ENCODE results near the gene PTAFR.

Gene PTAFR

DNA sequence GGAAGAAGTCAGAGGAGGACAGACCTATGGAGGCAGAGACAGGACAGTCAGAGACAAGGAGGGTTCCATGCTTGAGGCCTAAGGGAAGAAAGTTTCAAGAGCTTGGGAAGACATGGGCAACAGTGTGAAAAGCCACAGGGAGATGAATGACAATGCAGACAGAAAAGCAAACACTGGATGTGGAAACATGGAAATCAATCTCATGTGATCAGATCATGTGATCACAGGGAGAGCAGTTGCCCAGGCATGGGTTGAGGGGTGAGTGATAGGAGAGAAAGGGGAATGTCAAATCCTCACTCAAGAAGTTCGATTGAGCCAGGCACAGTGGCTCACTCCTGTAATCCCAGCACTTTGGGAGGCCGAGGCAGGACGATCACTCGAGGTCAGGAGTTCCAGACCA is 17.2 kb downstream of the PTAFR start:
- WGBS, 2 experiments (ENCODE audit: insufficient coverage in 2 of 2): 88 to 100% methylated on average over 3 to 4 of the region's 4 CpGs
- no peak overlapping the region for H3K4me3 ChIP-seq (ENCODE audit: extremely low read depth, insufficient read depth, low read length, poor library complexity, severe bottlenecking)
- H3K9me3 ChIP-seq (ENCODE audit: control insufficient read depth, low read length): no peaks in the 10 kb centered on the region
- no peaks in the 10 kb centered on the region for H3K36me3 ChIP-seq (ENCODE audit: control insufficient read depth, insufficient read depth, low read length)
- H3K4me1 ChIP-seq (ENCODE audit: control insufficient read depth, insufficient read depth, low read length, poor library complexity, severe bottlenecking): no peaks in the 10 kb centered on the region
- no peak overlapping the region for H3K27ac ChIP-seq (ENCODE audit: low read depth, low read length, severe bottlenecking)

DNA sequence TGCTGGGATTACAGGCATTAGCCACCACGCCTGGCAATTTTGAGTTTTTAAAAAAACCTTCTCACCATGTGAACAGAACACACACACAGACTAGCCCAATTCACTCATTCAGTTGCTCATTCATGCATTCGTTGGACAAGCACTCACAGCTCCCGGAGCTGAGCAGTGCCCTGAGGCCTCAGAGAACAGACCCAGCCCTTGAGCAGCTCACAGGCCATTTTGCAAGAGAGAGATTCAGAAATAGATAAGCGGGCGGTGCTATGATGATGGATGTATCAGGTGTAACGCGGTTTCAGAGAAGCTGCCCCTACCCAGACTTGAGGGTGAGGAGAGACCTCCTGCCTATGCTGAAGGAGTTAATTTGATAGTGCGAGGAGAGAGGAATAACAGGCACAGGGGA is 18.6 kb downstream of the PTAFR start:
- no peak overlapping the region for H3K4me3 ChIP-seq (ENCODE audit: extremely low read depth, insufficient read depth, low read length, poor library complexity, severe bottlenecking)
- H3K36me3 ChIP-seq (ENCODE audit: control insufficient read depth, insufficient read depth, low read length): no peaks in the 10 kb centered on the region
- no peaks in the 10 kb centered on the region for H3K9me3 ChIP-seq (ENCODE audit: control insufficient read depth, low read length)
- 88 to 98% methylated on average over 4 to 8 of the region's 8 CpGs for WGBS, 2 experiments (ENCODE audit: insufficient coverage in 2 of 2)
- no peak overlapping the region for H3K27ac ChIP-seq (ENCODE audit: low read depth, low read length, severe bottlenecking)
- H3K4me1 ChIP-seq (ENCODE audit: control insufficient read depth, insufficient read depth, low read length, poor library complexity, severe bottlenecking): no peaks in the 10 kb centered on the region

DNA sequence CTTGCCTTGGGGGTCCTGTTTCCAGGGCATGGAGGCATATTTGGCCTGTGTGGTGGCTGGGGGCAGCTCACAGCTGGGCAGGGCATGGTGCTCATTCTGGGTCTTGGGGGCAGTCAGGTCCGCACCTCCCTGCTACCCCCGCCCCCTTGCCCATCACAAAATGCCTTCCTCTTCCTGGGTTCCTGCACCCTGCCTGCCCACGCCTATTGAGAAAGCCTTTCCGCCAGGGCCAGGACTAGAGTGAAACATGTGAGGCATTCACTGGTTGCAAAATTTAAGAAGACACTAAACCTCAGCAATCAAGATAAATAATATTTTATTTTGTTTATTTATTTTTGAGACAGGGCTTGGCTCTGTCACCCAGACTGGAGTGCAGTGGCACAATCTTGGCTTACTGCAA is 19.7 kb downstream of the PTAFR start:
- Histone ChIP-seq H3K4me3 (ENCODE audit: extremely low read depth, insufficient read depth, low read length, poor library complexity, severe bottlenecking) (no peak overlapping the region), H3K9me3 (ENCODE audit: control insufficient read depth, low read length) (no peaks in the 10 kb centered on the region), H3K4me1 (ENCODE audit: control insufficient read depth, insufficient read depth, low read length, poor library complexity, severe bottlenecking) (no peaks in the 10 kb centered on the region), H3K36me3 (ENCODE audit: control insufficient read depth, insufficient read depth, low read length) (no peaks in the 10 kb centered on the region), H3K27ac (ENCODE audit: low read depth, low read length, severe bottlenecking) (no peak overlapping the region)
- 92% methylated on average over 2 to 3 of the region's 4 CpGs for WGBS, 2 experiments (ENCODE audit: insufficient coverage in 2 of 2)

DNA sequence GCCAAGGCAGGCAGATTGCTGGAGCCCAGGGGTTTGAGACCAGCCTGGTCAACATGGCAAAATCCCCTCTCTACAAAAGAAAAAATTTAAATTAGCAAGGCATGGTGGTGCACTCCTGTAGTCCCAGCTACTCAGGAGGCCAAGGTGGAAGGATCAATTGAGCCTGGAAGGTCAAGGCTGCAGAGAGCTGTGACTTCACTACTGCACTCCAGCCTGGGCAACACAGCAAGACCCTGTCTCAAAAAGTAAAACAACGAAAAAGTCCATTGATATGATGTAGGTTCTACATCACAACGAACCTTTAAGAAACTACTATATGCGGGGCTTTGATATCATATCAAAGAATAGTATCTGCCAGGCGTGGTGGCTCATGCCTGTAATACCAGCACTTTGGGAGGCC is 20.9 kb downstream of the PTAFR start:
- WGBS, 2 experiments (ENCODE audit: insufficient coverage in 2 of 2): 95 to 100% methylated on average over 2 to 3 of the region's 4 CpGs
- Histone ChIP-seq H3K27ac (ENCODE audit: low read depth, low read length, severe bottlenecking) (no peak overlapping the region), H3K4me3 (ENCODE audit: extremely low read depth, insufficient read depth, low read length, poor library complexity, severe bottlenecking) (no peak overlapping the region), H3K36me3 (ENCODE audit: control insufficient read depth, insufficient read depth, low read length) (no peaks in the 10 kb centered on the region), H3K4me1 (ENCODE audit: control insufficient read depth, insufficient read depth, low read length, poor library complexity, severe bottlenecking) (no peaks in the 10 kb centered on the region), H3K9me3 (ENCODE audit: control insufficient read depth, low read length) (no peaks in the 10 kb centered on the region)

DNA sequence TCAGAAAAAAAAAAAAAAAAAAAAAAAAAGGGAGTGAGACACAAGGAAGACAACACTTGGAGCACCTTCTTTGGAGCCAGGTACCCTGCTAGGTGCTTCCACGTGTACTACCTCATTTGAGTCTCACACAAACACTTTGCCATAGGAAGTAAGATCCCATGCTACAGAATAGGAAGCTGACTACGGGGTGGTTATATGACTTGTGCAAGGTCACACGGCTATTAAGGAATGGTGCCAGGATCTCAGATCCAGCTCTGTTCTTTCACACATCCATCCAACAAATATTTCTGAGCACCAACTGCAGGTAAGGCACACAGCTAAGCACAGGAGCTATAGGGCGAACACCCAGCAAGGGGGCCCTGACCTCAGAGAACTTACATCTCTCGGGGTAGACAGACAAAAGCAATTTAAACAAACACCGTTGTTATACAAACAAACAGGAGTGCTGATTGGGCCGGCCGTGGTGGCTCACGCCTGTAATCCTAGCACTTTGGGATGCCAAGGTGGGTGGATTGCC is 22.4 kb downstream of the PTAFR start:
- no peaks in the 10 kb centered on the region for H3K9me3 ChIP-seq (ENCODE audit: control insufficient read depth, low read length)
- H3K36me3 ChIP-seq (ENCODE audit: control insufficient read depth, insufficient read depth, low read length): no peaks in the 10 kb centered on the region
- no peak overlapping the region for H3K27ac ChIP-seq (ENCODE audit: low read depth, low read length, severe bottlenecking)
- H3K4me3 ChIP-seq (ENCODE audit: extremely low read depth, insufficient read depth, low read length, poor library complexity, severe bottlenecking): no peak overlapping the region
- no peaks in the 10 kb centered on the region for H3K4me1 ChIP-seq (ENCODE audit: control insufficient read depth, insufficient read depth, low read length, poor library complexity, severe bottlenecking)
- WGBS, 2 experiments (ENCODE audit: insufficient coverage in 2 of 2): 85 to 96% methylated on average over 7 of the region's 9 CpGs

DNA sequence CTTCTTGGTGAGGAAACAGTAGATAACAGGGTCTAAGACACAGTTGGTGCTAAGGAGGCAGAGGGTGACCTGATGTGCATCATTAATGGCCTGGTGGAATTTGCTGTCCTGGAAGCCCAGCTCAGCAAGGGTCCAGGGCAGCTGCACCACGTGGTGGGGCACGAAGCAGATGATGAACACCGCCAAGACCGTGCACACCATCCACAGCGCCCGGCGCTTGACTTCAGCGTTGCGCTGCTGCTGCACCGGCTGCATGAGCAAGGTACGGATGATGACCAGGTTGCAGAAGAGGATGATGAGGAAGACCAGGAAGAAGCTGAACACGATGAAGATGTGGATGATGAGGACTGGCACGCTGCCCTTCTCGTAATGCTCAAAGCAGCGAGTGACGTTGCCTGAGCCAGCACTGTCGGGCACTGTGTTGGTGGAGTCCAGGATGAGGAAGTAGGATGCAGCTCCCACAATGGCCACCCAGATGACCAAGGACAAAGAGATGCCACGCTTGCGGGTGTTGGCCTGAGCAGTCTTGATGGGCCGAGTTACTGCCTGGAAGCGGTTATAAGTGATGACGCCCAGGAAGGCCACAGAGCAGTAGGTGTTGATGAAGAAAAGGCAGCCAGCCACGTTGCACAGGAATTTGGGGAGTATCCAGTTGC is 26.2 kb downstream of the PTAFR start:
- 94 to 97% methylated on average over 21 to 23 of the region's 23 CpGs for WGBS, 2 experiments (ENCODE audit: insufficient coverage in 2 of 2)
- Histone ChIP-seq H3K27ac (ENCODE audit: low read depth, low read length, severe bottlenecking) (no peak overlapping the region), H3K4me3 (ENCODE audit: extremely low read depth, insufficient read depth, low read length, poor library complexity, severe bottlenecking) (no peak overlapping the region), H3K9me3 (ENCODE audit: control insufficient read depth, low read length) (no peaks in the 10 kb centered on the region), H3K4me1 (ENCODE audit: control insufficient read depth, insufficient read depth, low read length, poor library complexity, severe bottlenecking) (peaks cover 5% of the 10 kb centered on the region), H3K36me3 (ENCODE audit: control insufficient read depth, insufficient read depth, low read length) (no peaks in the 10 kb centered on the region)

DNA sequence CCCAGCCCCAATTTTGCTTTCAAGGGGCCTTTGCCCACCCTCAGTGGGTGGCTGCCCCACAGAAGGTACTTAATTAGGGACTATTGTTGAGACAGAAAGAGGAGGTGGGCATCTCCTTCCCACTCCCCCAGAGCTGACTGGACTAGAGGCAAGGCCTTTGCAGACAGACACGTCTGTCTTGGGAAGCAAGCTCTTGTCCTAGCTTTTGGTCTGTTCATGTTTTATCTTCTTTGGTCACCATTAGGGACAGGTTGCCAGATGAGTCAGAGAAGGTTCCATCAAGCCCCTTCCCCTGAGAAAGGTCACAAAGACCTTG is 27.7 kb downstream of the PTAFR start:
- 100% methylated on average over 1 of the region's 1 CpG; no CpG with 5 or more reads in 1 of the 2 experiments for WGBS, 2 experiments (ENCODE audit: insufficient coverage in 2 of 2)
- Histone ChIP-seq H3K27ac (ENCODE audit: low read depth, low read length, severe bottlenecking) (no peak overlapping the region), H3K36me3 (ENCODE audit: control insufficient read depth, insufficient read depth, low read length) (no peaks in the 10 kb centered on the region)

DNA sequence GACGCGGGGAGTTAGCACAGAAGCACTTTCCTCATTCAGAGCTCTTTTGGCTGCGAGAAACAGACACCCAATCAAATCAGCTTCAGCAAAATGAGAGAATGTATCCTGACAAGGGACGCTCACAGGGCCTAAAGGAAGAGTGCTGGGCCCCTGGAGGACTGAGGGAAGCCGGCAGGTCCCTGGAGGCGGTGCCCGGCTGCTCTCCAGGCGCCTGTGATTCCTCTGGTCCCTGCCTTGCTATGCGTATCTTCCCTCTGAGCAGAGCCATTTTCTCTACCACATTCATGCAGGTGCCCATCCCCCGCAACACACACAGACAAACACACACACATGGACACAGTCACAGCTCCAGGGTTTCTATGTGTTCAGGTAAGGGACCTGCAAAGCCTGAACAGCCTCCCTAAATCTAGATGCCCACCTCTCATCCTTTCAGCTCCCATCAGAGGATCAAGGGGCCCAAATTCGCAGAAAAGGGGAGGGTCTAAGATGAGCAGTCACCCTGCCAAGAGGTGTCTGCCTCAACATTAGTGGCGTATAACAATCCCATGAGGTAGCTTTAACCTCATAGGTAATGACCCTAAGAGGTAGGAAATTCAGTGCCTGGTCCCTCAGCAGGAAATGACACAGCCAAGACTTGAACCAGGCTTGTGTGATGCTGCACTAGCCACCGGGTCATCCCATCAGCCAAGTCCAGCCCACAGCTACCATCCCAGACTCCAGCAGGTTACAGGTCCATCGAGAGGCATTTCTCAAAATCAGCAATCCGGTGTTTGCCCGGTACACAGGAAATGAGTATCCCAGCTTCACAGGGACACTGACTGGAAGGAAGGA is 29.0 kb downstream of the PTAFR start:
- Histone ChIP-seq H3K9me3 (ENCODE audit: control insufficient read depth, low read length) (no peaks in the 10 kb centered on the region), H3K4me1 (ENCODE audit: control insufficient read depth, insufficient read depth, low read length, poor library complexity, severe bottlenecking) (peaks cover 5% of the 10 kb centered on the region), H3K27ac (ENCODE audit: low read depth, low read length, severe bottlenecking) (no peak overlapping the region), H3K4me3 (ENCODE audit: extremely low read depth, insufficient read depth, low read length, poor library complexity, severe bottlenecking) (no peak overlapping the region), H3K36me3 (ENCODE audit: control insufficient read depth, insufficient read depth, low read length) (no peaks in the 10 kb centered on the region)
- 70 to 72% methylated on average over 12 to 14 of the region's 16 CpGs for WGBS, 2 experiments (ENCODE audit: insufficient coverage in 2 of 2)

More for the DNA sequence above, 27.7 kb downstream of the PTAFR start:
- Histone ChIP-seq H3K4me1 (ENCODE audit: control insufficient read depth, insufficient read depth, low read length, poor library complexity, severe bottlenecking) (peaks cover 5% of the 10 kb centered on the region), H3K9me3 (ENCODE audit: control insufficient read depth, low read length) (no peaks in the 10 kb centered on the region), H3K4me3 (ENCODE audit: extremely low read depth, insufficient read depth, low read length, poor library complexity, severe bottlenecking) (no peak overlapping the region)

DNA sequence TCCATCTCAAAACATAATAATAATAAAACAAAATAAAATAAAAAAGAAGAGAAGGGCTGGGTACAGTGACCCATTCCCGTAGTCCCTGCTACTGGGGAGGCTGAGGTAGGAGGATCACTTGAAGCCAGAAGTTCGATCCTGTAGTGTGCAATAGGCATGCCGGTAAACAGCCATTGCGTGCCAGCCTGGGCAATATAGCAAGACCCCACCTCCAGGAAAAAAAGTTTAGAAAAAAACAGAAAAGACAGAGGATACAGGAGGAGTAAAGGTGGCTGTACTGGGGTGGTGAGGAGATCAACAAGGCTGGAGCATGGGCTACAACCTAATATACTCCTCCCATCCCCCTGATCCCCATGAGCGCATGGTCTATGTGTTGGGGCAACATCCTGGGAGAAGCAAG is 30.8 kb downstream of the PTAFR start:
- no peaks in the 10 kb centered on the region for H3K36me3 ChIP-seq (ENCODE audit: control insufficient read depth, insufficient read depth, low read length)
- 85 to 88% methylated on average over 3 to 4 of the region's 5 CpGs for WGBS, 2 experiments (ENCODE audit: insufficient coverage in 2 of 2)
- H3K9me3 ChIP-seq (ENCODE audit: control insufficient read depth, low read length): no peaks in the 10 kb centered on the region
- H3K27ac ChIP-seq (ENCODE audit: low read depth, low read length, severe bottlenecking): no peak overlapping the region
- H3K4me1 ChIP-seq (ENCODE audit: control insufficient read depth, insufficient read depth, low read length, poor library complexity, severe bottlenecking): peaks cover 5% of the 10 kb centered on the region
- no peak overlapping the region for H3K4me3 ChIP-seq (ENCODE audit: extremely low read depth, insufficient read depth, low read length, poor library complexity, severe bottlenecking)

DNA sequence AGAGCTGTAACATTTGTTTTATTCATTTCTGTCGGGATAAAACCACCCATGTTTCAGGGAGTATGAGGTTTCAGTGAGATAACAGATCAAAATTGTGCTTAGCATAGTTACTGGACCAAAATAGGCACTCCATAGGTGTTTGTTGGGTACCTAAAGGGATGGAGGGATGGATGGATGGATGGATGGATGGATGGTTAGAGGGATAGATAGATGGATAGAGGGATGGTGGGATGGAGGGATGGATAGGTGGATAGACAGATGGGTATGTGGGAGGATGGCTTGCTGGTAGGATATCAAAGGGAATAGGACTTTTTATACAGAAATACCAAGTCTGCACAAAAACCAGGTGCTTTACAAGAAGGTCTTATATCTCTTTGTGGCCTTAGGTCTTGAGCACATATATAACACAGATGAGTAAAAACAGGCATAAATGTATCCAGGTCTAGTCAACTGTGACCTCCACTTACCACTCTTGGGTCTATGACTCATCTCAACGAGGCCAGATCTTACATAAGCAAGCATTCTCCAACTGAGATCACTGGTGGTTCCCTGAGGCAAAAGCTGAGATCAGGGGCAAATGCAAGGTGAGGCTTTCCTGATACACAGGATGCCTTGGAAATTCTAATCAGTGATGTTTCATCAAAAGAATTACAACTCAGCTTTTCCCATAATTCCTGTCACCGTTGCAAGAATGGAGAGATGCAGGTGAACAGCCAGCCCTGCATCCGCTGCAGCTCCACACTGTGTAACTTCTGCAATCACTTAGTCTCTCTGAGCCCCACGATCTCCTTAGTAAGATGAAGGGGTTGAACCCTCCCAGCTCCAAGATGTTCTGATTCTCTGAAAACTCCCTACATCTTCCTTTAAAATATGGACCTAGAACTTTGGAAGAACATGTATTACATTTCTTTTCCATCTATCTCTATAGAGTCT is 32.0 kb downstream of the PTAFR start:
- Histone ChIP-seq H3K9me3 (ENCODE audit: control insufficient read depth, low read length) (no peaks in the 10 kb centered on the region), H3K4me1 (ENCODE audit: control insufficient read depth, insufficient read depth, low read length, poor library complexity, severe bottlenecking) (peaks cover 5% of the 10 kb centered on the region), H3K27ac (ENCODE audit: low read depth, low read length, severe bottlenecking) (no peak overlapping the region), H3K4me3 (ENCODE audit: extremely low read depth, insufficient read depth, low read length, poor library complexity, severe bottlenecking) (no peak overlapping the region), H3K36me3 (ENCODE audit: control insufficient read depth, insufficient read depth, low read length) (no peaks in the 10 kb centered on the region)
- 82 to 94% methylated on average over 3 to 4 of the region's 5 CpGs for WGBS, 2 experiments (ENCODE audit: insufficient coverage in 2 of 2)
